A673 (cell line): ENCODE measurements around the gene DNAH7. TPM values are rescaled to one million over a fixed set of nuclear protein-coding genes. Genes with fewer than 3 reads are reported as not detected.

Source experiments
- BruUV-seq: library from RNA; stranded (reverse); fragments of 400-500 nt; replicated peaks from 2 replicates; lab custom pipeline; 2021; lab: Mats Ljungman, UMichigan
- CTCF ChIA-PET: fragments of 300-600 bp; sonication (Branson Sonifier 250); formaldehyde crosslinking; loops from one replicate; lab custom pipeline; 2022; ENCODE audit warnings: antibody characterized with exemption; lab: Charles Lee
- POLR2A ChIA-PET: fragments of 300-600 bp; sonication (Branson Sonifier 250); formaldehyde crosslinking; loops from one replicate; lab custom pipeline; 2022; ENCODE audit warnings: antibody characterized with exemption; ENCODE audit not compliant: low non-redundant PET; lab: Charles Lee
- DNase-seq: peaks from one replicate; pipeline ENCODE4 v3.0.0-alpha.2; 2015; ENCODE audit warnings: low spot score
- H3K27ac ChIP-seq: fragments of 200-600 bp; sonication (generic); 2 replicates; pipeline ENCODE4 v1.5.1; 2016; ENCODE audit warnings: mixed run types, low read depth, mild to moderate bottlenecking, mixed read lengths, antibody characterized with exemption, low read length; ENCODE audit not compliant: poor library complexity, severe bottlenecking
- H3K27me3 ChIP-seq: fragments of 200-600 bp; sonication (generic); replicated peaks from 2 replicates; pipeline ENCODE4 v1.6.1; 2017; ENCODE audit warnings: mixed run types, low read depth, mild to moderate bottlenecking, mixed read lengths, antibody characterized with exemption, low read length; ENCODE audit not compliant: insufficient read depth, poor library complexity
- H3K36me3 ChIP-seq: fragments of 200-600 bp; sonication (generic); 2 replicates; pipeline ENCODE4 v1.6.1; 2016; ENCODE audit warnings: mixed run types, mild to moderate bottlenecking, mixed read lengths, antibody characterized with exemption, low read length; ENCODE audit not compliant: insufficient read depth, poor library complexity, severe bottlenecking
- H3K4me1 ChIP-seq: fragments of 200-600 bp; sonication (generic); 2 replicates; pipeline ENCODE4 v1.6.1; 2017; ENCODE audit warnings: mixed run types, mild to moderate bottlenecking, mixed read lengths, antibody characterized with exemption, low read length; ENCODE audit not compliant: insufficient read depth, poor library complexity, severe bottlenecking
- H3K4me3 ChIP-seq: fragments of 200-600 bp; sonication (generic); 2 replicates; pipeline ENCODE4 v1.5.1; 2016; ENCODE audit warnings: low read depth, mixed run types, mild to moderate bottlenecking, mixed read lengths, low read length; ENCODE audit not compliant: poor library complexity, severe bottlenecking
- H3K9me3 ChIP-seq: fragments of 200-600 bp; sonication (generic); 2 replicates; pipeline ENCODE4 v1.6.1; 2016; ENCODE audit warnings: mixed run types, low read depth, mild to moderate bottlenecking, mixed read lengths, antibody characterized with exemption, low read length; ENCODE audit not compliant: poor library complexity, severe bottlenecking
- CTCF ChIP-seq: fragments of 300-800, 200-600 bp; sonication (generic); conservative IDR thresholded peaks from 2 replicates; pipeline ENCODE4 v1.5.1; 2017; ENCODE audit warnings: low read depth, mild to moderate bottlenecking, antibody characterized with exemption, low read length, moderate library complexity, mixed read lengths
- EZH2 ChIP-seq: fragments of 200-600 bp; sonication (generic); IDR thresholded peaks from 2 replicates; pipeline ENCODE4 v1.6.1; 2017; ENCODE audit warnings: borderline replicate concordance, low read depth, mild to moderate bottlenecking, mixed read lengths, antibody characterized with exemption, low read length; ENCODE audit not compliant: poor library complexity, severe bottlenecking
- intact Hi-C: fragments of 100-400 bp; cut with micrococcal nuclease; formaldehyde crosslinking; loops from one replicate; pipeline ENCODE4 v1.10.0; 2022; ENCODE audit not compliant: unreplicated experiment
- total RNA-seq: library from RNA; stranded (reverse); gene quantifications from 2 replicates; pipeline ENCODE4 v1.2.3, GENCODE V29; 2021

Gene DNAH7
- total RNA-seq, 1 experiment from 2014 or later: 0.95 TPM

- Histone ChIP-seq H3K4me1 (no peaks in the 10 kb centered on the region), H3K9me3 (peaks cover 7% of the 10 kb centered on the region), H3K27me3 (no peaks in the 10 kb centered on the region), H3K4me3 (no peak overlapping the region), H3K27ac (no peak overlapping the region), H3K36me3 (no peaks in the 10 kb centered on the region)
- no TSS peak for BruUV-seq
- CTCF ChIA-PET: no interaction called here
- POLR2A ChIA-PET: no interaction called here
- DNase-seq: no peak
- intact Hi-C loops: no loop called here
- TF ChIP-seq CTCF: no peak
- TF ChIP-seq EZH2: no peak
Measured at GRCh38 chr2:196088203-196088602, 19.6 kb upstream of the DNAH7 start.

- H3K4me3 ChIP-seq: no peak overlapping the region
- no peak overlapping the region for H3K27ac ChIP-seq
- H3K36me3 ChIP-seq: no peaks in the 10 kb centered on the region
- DNase-seq: no peak
- no TSS peak for BruUV-seq
- CTCF ChIA-PET: no interaction called here
- POLR2A ChIA-PET: interaction anchor here (0.6 kb wide), 1 partner anchor 314 kb away, joined by 11 read pairs; no protein-coding TSS in a partner anchor
- H3K9me3 ChIP-seq: peaks cover 7% of the 10 kb centered on the region
- intact Hi-C loops: no loop called here
- no peaks in the 10 kb centered on the region for H3K4me1 ChIP-seq
- TF ChIP-seq CTCF (no peak), EZH2 (no peak)
- no peaks in the 10 kb centered on the region for H3K27me3 ChIP-seq
Measured at GRCh38 chr2:196086517-196087368, 18.1 kb upstream of the DNAH7 start.

GRCh38 chr2:196083601-196084000, 15.0 kb upstream of the DNAH7 start:
- ChIA-PET POLR2A (no interaction called here), CTCF (no interaction called here)
- Histone ChIP-seq H3K36me3 (no peaks in the 10 kb centered on the region), H3K9me3 (peaks cover 7% of the 10 kb centered on the region), H3K4me3 (no peak overlapping the region), H3K4me1 (no peaks in the 10 kb centered on the region), H3K27ac (no peak overlapping the region), H3K27me3 (no peaks in the 10 kb centered on the region)
- intact Hi-C loops: no loop called here
- no peak for DNase-seq
- no TSS peak for BruUV-seq
- TF ChIP-seq CTCF (no peak), EZH2 (no peak)
